Hematopoietic multipotent progenitor cell (in vitro differentiated cells): Measurements from ENCODE around the gene SHCBP1. TPM values are rescaled to one million over a fixed set of nuclear protein-coding genes. Genes with fewer than 3 reads are reported as not detected.
"Not testable (repeated sequence)": the region's sequence is repeated elsewhere in the genome, so short reads cannot be mapped to it uniquely, and the experiment has no call there.

Experiments
- DNase-seq, 3 donors: peaks; one replicate each; pipeline ENCODE4 v3.0.0-alpha.2; 2011 to 2015; ENCODE audit warnings: low read depth in 2 of 3, low spot score in 2 of 3
- total RNA-seq: library from RNA; depleted of rRNA; stranded (reverse); fragments of >200 nt; gene quantifications from one replicate; pipeline ENCODE4 v1.2.3, GENCODE V29; 2012

Gene SHCBP1, protein sequence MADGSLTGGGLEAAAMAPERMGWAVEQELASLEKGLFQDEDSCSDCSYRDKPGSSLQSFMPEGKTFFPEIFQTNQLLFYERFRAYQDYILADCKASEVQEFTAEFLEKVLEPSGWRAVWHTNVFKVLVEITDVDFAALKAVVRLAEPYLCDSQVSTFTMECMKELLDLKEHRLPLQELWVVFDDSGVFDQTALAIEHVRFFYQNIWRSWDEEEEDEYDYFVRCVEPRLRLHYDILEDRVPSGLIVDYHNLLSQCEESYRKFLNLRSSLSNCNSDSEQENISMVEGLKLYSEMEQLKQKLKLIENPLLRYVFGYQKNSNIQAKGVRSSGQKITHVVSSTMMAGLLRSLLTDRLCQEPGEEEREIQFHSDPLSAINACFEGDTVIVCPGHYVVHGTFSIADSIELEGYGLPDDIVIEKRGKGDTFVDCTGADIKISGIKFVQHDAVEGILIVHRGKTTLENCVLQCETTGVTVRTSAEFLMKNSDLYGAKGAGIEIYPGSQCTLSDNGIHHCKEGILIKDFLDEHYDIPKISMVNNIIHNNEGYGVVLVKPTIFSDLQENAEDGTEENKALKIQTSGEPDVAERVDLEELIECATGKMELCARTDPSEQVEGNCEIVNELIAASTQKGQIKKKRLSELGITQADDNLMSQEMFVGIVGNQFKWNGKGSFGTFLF
- total RNA-seq, result 2.7 TPM

DNA sequence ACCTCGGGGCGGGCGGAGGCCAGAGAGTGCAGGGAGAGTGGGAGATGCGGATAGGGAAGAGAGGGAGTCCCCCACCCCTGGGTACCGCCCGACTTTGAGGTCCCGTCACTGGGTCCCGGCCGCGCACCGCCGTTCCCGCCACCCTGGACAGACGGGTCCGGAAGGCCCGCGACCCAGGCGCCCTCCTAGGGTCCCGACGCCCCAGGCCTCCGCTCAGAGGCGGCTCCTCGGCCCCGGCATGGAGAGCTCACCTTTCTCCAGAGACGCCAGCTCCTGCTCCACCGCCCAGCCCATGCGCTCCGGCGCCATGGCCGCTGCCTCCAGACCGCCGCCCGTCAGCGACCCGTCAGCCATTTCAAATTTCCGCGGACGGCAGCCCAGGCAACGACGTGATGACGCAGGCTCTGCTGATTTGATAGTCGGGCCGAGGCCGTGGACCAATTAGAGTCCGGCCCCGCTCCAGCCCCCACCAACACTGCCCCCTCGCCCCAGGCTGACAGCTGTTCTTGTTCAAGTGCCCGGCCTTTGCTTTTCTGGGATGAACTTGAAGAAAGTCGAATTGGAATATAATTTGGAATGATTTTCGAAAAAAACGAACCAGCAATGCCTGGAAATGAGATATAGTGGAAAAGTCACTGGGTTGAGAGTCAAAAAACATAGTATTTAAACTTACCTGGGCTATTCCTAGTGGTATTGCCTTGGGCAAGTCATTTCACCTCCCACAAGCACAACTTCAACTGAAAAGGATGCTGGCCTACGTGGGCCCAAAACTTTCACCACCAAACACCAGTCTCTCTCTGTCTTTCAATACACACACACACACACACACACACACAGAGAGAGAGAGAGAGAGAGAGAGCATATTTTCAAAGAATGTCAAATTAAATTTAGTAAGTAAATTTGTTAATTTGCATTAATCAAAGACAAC lies at the start of gene SHCBP1:
SHCBP1 (minus strand) TSS at position 374 of the 928 bp plus-strand sequence; CDS start at position 354, 20 bp downstream.
- DNase-seq, result peak in 2 of 3 donors; percentile 76 to 81

DNA sequence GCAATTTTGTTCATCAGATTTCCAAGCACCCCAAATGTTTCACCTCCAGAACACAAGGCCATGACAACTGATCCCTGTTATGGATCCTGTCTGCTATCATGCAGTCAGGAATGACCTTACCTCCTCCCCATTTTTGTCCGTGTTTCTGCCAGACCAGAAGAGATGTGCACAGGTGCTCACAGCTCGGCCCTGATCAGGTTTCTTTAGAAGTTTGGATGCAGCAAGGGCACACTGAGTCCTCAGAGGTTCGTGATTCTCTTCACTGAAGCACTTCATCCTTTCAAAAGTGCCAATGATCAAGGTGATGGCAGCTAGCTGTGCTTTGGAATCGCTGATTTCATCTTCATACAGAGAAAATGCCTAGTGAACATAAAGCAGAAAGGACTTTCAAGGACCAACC lies 40.9 kb upstream of the SHCBP1 start:
- DNase-seq, result no peak

DNA sequence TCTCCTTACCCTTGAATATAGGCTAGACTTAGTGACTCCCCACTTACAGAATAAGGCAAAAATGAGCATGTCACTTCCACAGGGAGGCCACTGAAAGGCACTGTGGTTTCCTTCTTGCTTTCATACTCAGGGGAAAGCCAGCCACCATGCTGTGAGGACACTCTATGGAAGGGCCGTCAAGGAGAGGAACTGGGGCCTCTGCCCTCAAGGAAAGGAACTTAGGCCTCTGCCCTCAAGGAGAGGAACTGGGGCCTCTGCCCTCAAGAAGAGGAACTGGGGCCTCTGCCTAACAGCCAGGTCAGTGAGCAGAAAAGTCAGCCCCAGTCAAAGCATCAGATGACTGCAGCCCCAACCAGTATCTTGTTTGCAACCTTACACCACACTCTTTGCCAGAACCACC lies 37.7 kb upstream of the SHCBP1 start:
- DNase-seq, result peak in 2 of 3 donors; percentile 48 to 71

DNA sequence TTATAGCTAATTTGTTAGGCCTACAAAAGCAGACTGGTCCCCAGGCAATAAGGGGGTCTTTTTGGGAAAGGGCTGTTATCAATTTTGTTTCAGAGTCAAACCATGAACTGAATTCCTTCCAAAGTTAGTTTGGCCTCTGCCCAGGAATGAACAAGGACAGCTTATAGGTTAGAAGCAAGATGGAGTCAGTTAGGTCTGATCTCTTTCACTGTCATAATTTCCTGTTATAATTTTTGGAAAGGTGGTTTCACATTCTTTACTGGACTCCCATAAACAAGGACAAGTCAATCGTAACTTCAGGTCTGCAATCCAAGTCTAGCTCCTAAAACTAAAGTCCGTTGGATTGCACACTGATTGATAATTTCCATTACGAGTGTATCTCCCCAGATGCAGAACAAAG lies 30.1 kb upstream of the SHCBP1 start:
- DNase-seq, result no peak

DNA sequence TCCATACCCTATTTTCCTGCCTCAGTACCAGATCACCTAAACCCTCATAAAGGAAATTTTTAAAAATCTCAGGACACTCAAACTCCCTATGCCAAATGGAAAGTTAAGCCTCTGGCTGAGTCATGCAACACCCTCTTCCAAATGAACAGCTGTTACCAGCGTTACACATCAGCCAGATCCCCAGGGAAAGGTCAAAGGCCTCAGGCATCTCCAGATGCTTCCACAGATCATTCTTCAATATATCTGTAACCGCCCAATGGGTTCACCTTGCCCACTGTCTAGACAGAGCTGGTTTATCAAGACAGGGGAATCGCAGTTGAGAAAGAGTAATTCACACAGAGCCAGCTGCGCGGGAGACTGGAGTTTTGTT lies 29.1 kb upstream of the SHCBP1 start:
- DNase-seq, result no peak

DNA sequence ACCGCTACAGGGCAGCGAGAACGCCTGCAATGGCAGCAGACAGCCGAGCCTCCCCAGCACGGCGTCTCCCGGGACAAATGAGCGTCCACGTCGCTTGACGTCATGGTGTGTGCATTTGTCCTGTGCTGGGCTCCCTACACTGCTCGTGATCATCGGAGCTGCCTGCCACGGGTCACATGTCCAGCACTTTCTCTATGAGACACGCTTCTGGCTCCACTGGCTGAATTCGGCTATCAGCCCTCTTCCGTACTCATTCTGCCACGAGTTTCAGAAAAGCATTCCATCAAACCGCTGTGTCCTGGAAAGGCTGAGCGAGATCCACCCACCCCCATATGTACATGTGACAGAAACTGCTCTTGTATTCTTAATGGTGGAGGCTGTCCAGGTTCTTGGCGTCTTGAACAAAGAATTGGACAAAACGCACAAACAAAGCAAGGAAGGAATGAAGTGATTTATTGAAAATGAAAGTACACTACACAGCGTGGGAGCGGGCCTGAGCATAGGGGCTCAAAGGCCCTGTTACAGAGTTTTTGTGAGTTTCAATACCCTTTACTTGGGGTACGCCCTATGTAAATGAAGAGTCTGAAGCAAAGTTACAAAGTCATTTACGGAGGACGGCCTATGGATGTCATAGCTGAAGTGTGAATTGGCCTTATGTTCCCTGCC lies 28.5 kb upstream of the SHCBP1 start:
- no peak for DNase-seq

DNA sequence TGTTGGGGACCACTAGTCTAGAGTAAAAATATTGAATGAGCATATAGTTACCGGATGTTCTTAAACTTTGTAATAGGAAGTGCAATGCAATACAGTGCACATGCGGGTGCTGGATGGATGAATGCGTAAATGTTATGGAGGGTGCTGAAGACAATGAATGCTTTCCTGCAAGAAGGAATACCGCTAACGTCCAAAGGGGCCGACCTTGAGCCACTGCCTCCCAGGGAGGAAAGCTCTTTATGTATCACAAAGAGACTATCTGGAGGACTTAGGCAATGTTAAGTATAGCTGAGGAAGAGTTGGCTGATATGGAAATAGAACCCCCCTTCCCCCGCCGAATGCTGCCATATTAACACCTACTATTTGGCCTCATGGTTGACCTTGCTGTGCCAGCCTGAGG lies 27.5 kb upstream of the SHCBP1 start:
- DNase-seq, result no peak

DNA sequence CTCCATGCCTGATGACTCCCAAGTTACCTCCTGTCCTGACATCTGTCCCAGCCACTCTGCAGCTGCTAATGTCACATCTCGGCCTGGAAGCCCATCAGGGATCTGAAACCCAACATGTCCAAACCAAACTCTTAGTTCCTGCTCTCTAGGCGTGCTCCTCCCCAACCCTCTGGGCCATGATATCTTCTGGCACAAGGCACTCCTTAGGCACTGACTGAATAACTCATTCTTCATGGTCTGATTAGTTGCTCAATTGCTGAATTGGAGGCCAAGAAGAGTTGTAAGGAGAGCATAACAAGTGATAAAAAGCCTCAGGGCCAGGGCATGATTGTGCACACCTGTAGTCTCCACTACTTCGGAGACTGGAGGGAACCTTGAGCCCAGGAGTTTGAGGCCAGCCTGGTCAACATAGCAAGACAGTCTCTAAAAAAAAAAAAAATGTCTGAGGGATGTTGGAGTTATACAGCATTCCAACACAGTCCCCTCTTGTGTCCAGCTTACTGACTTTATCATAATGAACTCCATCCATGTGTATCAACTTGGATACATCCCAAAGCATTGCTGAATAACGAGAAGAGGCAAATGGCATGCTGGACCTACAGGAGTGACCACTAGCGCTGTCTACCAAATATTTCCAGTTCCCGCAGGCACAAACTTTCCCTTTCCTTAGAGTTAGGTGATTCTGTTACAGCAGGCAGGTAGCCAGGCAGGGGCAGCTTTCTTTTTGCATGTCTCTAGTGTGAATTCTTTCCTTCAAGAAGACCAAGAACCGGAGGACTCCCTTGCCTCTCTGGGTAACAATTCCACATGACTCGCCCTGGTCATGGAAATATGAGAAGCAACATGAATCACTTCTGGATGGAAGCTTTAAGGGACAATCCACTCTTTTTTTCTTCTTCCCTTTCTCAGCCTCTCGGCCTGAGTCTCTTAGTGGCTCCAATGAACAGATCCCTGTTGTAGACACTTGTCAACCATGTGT lies 18.1 kb upstream of the SHCBP1 start:
- DNase-seq, result no peak

DNA sequence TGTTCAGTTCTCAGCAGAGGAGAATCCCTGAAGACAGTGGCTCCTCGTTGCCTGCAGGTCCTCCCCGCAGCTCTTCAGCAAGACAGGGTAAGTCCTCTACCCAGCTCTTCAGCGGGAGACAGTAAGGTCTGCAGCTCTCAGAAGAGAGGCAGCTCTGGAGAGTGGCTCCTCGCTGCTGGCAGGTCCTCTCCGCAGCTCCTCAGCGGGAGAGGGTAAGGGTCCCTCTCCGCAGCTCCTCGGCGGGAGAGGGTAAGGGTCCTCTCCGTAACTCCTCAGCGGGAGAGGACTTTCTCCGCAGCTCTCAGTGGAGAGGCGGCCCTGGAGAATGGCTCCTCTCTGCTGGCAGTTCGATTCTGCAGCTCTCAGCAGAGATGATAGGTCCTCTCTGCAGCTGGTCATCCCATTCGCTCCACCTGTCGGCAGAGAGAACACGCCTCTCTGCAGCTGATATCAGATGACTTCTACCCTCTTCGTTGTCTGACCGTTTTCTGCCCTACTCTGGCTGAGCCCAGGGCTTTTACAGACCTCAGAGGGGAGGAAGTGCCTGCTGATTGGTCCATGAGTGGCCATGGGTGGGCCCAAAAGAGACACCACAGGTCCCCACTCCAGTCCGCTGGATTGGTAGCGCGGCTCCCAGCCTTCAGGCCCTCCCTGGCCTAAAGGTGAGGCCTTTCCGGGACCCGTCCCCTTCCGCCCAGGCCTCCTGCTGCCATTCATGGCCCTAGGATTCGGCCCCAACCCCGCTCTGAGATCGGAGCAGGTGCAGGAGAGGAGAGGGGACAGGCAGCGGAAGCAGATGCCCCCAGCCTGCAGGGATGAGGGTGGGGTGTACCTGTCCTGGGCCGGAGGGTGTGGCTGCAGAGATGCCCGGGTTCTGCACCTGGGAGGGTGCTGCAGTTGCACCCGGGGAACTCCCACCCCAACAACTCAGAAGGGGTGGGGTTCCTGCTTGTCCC lies 11.9 kb upstream of the SHCBP1 start:
- DNase-seq, result no peak

DNA sequence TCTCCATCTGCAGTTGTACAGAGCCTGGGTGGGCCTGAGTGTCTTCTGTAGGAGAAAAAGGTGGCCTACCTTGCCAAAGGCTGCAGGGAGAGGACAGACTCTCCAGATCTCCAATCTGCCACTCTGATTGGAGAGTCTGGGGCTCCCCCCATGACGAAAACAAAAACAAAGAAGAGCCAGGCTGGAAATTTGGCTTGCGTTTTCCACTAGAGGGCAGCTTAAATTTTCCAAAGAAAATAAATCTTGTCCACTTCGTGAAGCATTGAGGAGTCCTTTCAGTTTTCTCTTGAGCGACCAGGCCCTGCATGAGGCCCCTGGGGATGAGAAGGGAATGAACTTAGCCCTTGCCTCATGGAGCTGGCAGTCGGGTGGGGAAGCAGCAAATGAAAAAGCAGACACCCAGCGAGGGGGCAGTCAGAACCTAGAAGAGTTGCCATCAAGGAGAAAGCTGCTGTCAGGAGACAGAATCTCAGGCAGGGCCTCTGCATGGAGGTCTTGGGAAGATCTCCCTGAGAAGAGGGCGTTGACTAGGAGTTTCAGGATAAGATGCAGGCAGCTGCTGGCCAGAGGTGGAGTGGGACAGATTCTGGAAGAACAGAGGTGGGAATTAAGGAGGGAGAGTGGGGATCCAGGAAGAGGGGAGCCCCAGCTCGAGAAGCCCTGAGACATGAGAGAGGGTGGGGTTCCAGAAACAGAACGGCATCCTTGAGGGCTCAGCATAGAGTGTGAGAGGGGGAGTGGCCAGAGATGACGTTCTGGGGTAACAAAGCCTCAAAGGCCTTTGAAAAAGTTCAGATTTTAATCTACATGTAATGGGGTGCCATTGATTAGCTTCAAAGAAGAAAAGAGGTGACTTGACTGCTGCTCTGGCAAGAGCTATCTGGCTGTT lies 8.4 kb upstream of the SHCBP1 start:
- peak in 1 of 3 donors; percentile 4 for DNase-seq

DNA sequence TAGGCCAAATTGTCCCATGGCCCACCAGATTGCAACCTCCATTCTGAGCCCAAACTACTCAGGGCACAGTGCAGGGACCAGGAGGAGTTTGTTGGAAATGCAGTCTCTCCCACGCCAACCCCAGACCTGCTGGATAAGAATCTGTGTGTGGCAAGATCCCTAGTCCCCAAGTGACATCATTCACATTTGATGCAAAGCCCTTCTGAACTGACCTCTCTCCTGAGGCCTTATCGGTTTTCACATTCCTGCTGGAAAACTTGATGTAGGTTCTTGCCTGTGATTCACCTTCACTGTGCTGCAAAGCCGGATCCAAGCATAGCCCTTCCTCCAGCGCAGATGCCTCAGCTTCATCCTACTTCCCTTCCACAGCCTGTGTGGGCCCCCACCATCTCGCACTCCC lies 6.6 kb upstream of the SHCBP1 start:
- DNase-seq, result no peak

DNA sequence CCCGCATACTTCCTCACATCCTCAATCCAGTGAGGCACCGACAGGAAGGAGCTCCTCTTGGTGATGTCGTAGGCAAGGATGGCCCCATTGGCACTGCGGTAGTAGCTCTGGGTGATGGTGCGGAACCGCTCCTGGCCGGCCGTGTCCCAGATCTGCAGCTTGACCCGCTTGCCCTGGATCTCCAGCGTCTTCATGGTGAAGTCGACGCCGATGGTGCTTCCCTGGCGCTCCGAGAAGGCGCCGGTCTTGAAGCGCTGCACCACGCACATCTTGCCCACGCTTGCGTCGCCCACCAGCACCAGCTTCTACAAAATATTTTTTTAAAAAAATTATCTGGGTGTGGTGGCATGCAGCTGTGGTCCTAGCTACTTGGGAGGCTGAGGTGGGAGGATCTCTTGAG lies 5.5 kb upstream of the SHCBP1 start:
- DNase-seq, result not testable (repeated sequence)

DNA sequence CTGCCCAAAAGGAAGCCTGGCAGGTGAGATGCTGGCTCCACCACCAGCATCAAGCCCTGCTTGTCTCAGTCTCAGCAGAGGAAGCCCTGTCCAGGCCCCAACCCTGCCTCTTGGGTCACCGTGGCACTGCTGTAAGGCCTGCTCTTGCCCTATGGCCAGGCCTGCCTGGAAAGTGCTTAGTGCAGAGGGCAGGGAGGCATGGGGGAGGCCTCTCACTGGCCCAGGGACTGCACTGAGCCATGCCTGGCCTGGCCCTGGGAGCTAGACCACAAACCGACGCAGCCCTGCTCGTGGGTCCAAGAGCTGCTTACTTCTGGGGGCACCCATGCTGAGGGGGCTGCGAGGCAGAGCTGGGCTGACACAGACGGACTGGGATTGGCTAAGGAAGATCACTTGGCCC lies 3.7 kb upstream of the SHCBP1 start:
- not testable (repeated sequence) for DNase-seq

DNA sequence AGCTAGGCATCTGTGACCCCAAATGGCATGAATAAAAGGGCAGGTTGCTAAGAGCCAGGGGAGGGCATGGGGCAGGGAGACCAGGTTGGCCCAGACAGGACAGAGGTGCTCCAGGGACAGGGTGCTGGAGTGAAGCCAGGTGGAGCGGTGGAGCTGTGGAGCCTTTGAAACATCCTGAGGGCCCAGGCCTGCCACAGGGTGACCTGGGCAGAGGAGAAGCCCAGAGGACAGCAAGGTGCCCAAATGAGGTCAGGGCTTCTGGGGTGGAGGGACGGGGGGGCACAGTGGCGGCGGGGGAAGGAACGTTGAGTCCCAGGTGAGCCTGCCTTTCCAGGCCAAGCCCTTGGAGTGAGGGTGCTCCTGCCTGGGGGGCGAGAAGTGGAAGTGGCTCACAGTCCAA lies 2.5 kb upstream of the SHCBP1 start:
- not testable (repeated sequence) for DNase-seq

DNA sequence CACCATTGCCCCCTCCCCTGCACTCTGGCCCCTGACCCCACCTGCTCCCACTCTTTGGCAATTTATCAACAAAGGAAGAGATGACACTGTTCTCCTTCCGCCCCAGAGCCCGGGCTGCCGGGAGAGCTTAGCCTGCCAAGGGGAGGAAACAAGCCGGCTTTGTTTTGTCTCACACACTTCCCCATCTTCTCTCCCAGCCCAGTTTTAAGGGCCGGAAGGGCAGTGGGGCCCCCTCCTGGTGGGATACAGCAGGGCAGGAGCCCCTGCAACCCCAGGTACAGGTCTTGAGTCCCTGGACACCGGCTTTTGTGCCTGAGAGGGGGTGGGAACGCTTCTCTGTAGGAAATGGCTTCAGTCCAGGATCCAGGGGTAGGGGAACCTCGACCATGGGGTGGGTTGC lies 2.1 kb upstream of the SHCBP1 start:
- DNase-seq, result not testable (repeated sequence)

DNA sequence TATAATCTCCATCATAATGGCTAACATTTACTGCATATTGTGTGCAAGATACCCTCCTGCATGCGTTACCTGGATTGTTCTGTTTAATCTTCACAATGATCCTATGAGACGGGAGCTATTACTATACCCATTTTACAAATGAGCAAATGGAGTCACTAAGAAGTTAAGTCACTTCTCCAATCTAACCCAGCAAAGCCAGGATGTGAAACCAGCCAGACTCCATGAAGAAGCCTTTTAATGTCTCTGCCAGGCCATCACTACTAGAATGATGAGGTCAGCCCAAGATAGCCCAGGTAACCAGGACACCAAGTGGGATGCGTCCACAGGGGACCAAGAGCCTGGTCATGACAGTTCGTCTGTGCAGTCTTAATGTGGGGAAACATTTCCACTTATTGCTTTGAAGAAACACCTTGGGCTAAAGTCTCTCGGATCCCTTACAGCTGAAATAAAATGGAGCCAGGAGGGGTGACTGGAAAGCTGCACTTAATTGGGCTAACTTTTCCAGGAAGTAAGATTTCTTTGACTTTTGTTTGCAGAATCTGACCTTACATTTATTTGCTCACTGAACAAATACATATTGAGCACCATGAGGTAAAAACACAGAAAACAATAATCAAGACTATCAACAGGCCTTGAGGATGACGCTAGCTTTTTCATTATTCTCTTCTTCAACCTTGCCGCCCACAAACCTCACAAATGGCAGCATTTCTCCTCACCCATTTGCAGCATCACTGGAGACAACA lies 926 bp upstream of the SHCBP1 start:
- no peak for DNase-seq
